H9 (cell line): Measurements from ENCODE around the gene UBALD2. TPM values are rescaled to one million over a fixed set of nuclear protein-coding genes. Genes with fewer than 3 reads are reported as not detected.
"Not testable (repeated sequence)": the region's sequence is repeated elsewhere in the genome, so short reads cannot be mapped to it uniquely, and the experiment has no call there.

ENCODE experiments used
- DNase-seq: peaks from one replicate; pipeline ENCODE4 v3.0.0-alpha.2; 2017
- H2AFZ ChIP-seq: one replicate; pipeline ENCODE4 v1.6.1; 2013; ENCODE audit warnings: mild to moderate bottlenecking, low read length, control low read depth, moderate library complexity
- H2AK5ac ChIP-seq: 2 replicates; pipeline ENCODE4 v1.6.1; 2013; ENCODE audit warnings: low read length, control low read depth, mixed read lengths; ENCODE audit not compliant: insufficient read length
- H2BK120ac ChIP-seq: one replicate; pipeline ENCODE4 v1.6.1; 2013; ENCODE audit warnings: low read depth, mild to moderate bottlenecking, low read length, control low read depth, inconsistent platforms; ENCODE audit not compliant: poor library complexity, severe bottlenecking
- H2BK12ac ChIP-seq: 2 replicates; pipeline ENCODE4 v1.6.1; 2013; ENCODE audit warnings: low read length, control low read depth, mixed read lengths, low read depth; ENCODE audit not compliant: insufficient read length
- H2BK15ac ChIP-seq: 2 replicates; pipeline ENCODE4 v1.6.1; 2013; ENCODE audit warnings: low read depth, low read length, control low read depth
- H2BK20ac ChIP-seq: one replicate; pipeline ENCODE4 v1.6.1; 2013; ENCODE audit warnings: low read depth, mild to moderate bottlenecking, low read length, control low read depth, inconsistent platforms; ENCODE audit not compliant: poor library complexity, severe bottlenecking
- H2BK5ac ChIP-seq: 2 replicates; pipeline ENCODE4 v1.6.1; 2013; ENCODE audit warnings: low read length, control low read depth, mixed read lengths; ENCODE audit not compliant: insufficient read length
- H3K14ac ChIP-seq: 2 replicates; pipeline ENCODE4 v1.6.1; 2013; ENCODE audit warnings: low read length, control low read depth; ENCODE audit not compliant: insufficient read depth
- H3K18ac ChIP-seq: 2 replicates; pipeline ENCODE4 v1.6.1; 2013; ENCODE audit warnings: low read depth, mild to moderate bottlenecking, mixed read lengths, low read length, control low read depth; ENCODE audit not compliant: insufficient read length
- H3K23ac ChIP-seq: 2 replicates; pipeline ENCODE4 v1.6.1; 2013; ENCODE audit warnings: low read length, control low read depth, mixed read lengths, low read depth; ENCODE audit not compliant: insufficient read length
- H3K23me2 ChIP-seq: 2 replicates; pipeline ENCODE4 v1.6.1; 2013; ENCODE audit warnings: low read depth, mild to moderate bottlenecking, mixed read lengths, low read length, control low read depth; ENCODE audit not compliant: insufficient read length, poor library complexity, severe bottlenecking
- H3K27ac ChIP-seq: 2 replicates; pipeline ENCODE4 v1.5.1; 2013; ENCODE audit warnings: low read length, control low read depth, mixed read lengths, low read depth; ENCODE audit not compliant: insufficient read length
- H3K27me3 ChIP-seq: 2 replicates; pipeline ENCODE4 v1.6.1; 2013; ENCODE audit warnings: low read length, control low read depth, inconsistent platforms; ENCODE audit not compliant: insufficient read depth
- H3K4ac ChIP-seq: 2 replicates; pipeline ENCODE4 v1.6.1; 2013; ENCODE audit warnings: low read depth, mild to moderate bottlenecking, control low read depth, inconsistent platforms, low read length, moderate library complexity
- H3K4me1 ChIP-seq: 2 replicates; pipeline ENCODE4 v1.6.1; 2013; ENCODE audit warnings: low read length, control low read depth, inconsistent platforms; ENCODE audit not compliant: insufficient read depth
- H3K4me2 ChIP-seq: 2 replicates; pipeline ENCODE4 v1.6.1; 2013; ENCODE audit warnings: low read length, control low read depth, mixed read lengths; ENCODE audit not compliant: insufficient read length, insufficient read depth
- H3K56ac ChIP-seq: 2 replicates; pipeline ENCODE4 v1.6.1; 2013; ENCODE audit warnings: low read depth, mild to moderate bottlenecking, mixed read lengths, low read length, control low read depth; ENCODE audit not compliant: insufficient read length
- H3K79me1 ChIP-seq: 2 replicates; pipeline ENCODE4 v1.6.1; 2013; ENCODE audit warnings: low read depth, mild to moderate bottlenecking, moderate library complexity, low read length, control low read depth, inconsistent platforms; ENCODE audit not compliant: insufficient read depth, poor library complexity, severe bottlenecking
- H3K79me2 ChIP-seq: 2 replicates; pipeline ENCODE4 v1.6.1; 2013; ENCODE audit warnings: low read length, control low read depth, inconsistent platforms; ENCODE audit not compliant: insufficient read depth
- H3K9ac ChIP-seq: 2 replicates; pipeline ENCODE4 v1.6.1; 2013; ENCODE audit warnings: low read length, control low read depth, mixed read lengths; ENCODE audit not compliant: insufficient read length; ENCODE audit errors: extremely low read depth
- H3K9me3 ChIP-seq: one replicate; pipeline ENCODE4 v1.6.1; 2013; ENCODE audit warnings: low read depth, low read length, inconsistent platforms; ENCODE audit not compliant: control insufficient read depth
- H3T11ph ChIP-seq: one replicate; pipeline ENCODE4 v1.6.1; 2013; ENCODE audit warnings: mild to moderate bottlenecking, low read length, control low read depth, inconsistent platforms
- H4K20me1 ChIP-seq: one replicate; pipeline ENCODE4 v1.6.1; 2013; ENCODE audit not compliant: control insufficient read depth, insufficient read length, insufficient read depth
- H4K5ac ChIP-seq: 2 replicates; pipeline ENCODE4 v1.6.1; 2013; ENCODE audit warnings: low read depth, mild to moderate bottlenecking, mixed read lengths, low read length, control low read depth; ENCODE audit not compliant: insufficient read length
- H4K8ac ChIP-seq: replicated peaks from 2 replicates; pipeline ENCODE4 v1.6.1; 2013; ENCODE audit warnings: low read length, control low read depth, mixed read lengths, low read depth; ENCODE audit not compliant: insufficient read length
- H4K91ac ChIP-seq: 2 replicates; pipeline ENCODE4 v1.6.1; 2013; ENCODE audit warnings: low read depth, mild to moderate bottlenecking, moderate library complexity, mixed read lengths, low read length, control low read depth; ENCODE audit not compliant: insufficient read length
- H3K27ac Mint-ChIP-seq, 3 experiments: 2 replicates in 2 of 3; 3 replicates in 1 of 3; pipeline ENCODE4 v1.8.0; 2020 to 2021; ENCODE audit warnings: mixed read lengths in 3 of 3, mild to moderate bottlenecking in 1 of 3, moderate library complexity in 1 of 3
- H3K27me3 Mint-ChIP-seq: 2 replicates; pipeline ENCODE4 v1.8.0; 2021; ENCODE audit warnings: low read depth, mild to moderate bottlenecking, moderate library complexity, mixed read lengths
- H3K36me3 Mint-ChIP-seq, 3 experiments: 2 replicates in 2 of 3; 3 replicates in 1 of 3; pipeline ENCODE4 v1.8.0; 2020 to 2021; ENCODE audit warnings: low read depth in 3 of 3, mixed read lengths in 3 of 3; ENCODE audit not compliant: insufficient read depth in 1 of 3
- H3K4me1 Mint-ChIP-seq, 2 experiments: 2 replicates each; pipeline ENCODE4 v1.8.0; 2020; ENCODE audit warnings: mixed read lengths in 2 of 2
- H3K4me3 Mint-ChIP-seq, 2 experiments: 2 replicates in 1 of 2; 3 replicates in 1 of 2; pipeline ENCODE4 v1.8.0; 2020 to 2021; ENCODE audit warnings: mild to moderate bottlenecking in 2 of 2, mixed read lengths in 2 of 2, moderate library complexity in 1 of 2
- H3K9me3 Mint-ChIP-seq, 2 experiments: 2 replicates in 1 of 2; 3 replicates in 1 of 2; pipeline ENCODE4 v1.8.0; 2020; ENCODE audit warnings: mild to moderate bottlenecking in 2 of 2, mixed read lengths in 2 of 2, moderate library complexity in 1 of 2
- CTCF ChIP-seq: fragments of 200-600 bp; sonication (generic); conservative IDR thresholded peaks from 3 replicates; pipeline ENCODE4 v1.8.0; 2021; ENCODE audit warnings: antibody characterized with exemption, mild to moderate bottlenecking
- WGBS: extraction: QIAGEN DNeasy Blood & Tissue Kit; methylation state at CpG from one replicate; pipeline ENCODE4 v1.1.7; 2013; ENCODE audit warnings: missing lambda C conversion rate, low lambda C conversion rate, mixed read lengths; ENCODE audit not compliant: insufficient read length; ENCODE audit errors: extremely low coverage; 5-methylcytosine and 5-hydroxymethylcytosine counted together
- total RNA-seq: library from RNA; stranded (reverse); gene quantifications from 2 replicates; pipeline ENCODE4 v1.2.1, GENCODE V29; 2021

The UBALD2 gene
- total RNA-seq, 1 experiment from 2014 or later: 25.8 TPM

GRCh38 chr17:76252040-76252954 is 12.9 kb upstream of the UBALD2 start:
- no peak for TF ChIP-seq CTCF
- H4K8ac ChIP-seq: no peak overlapping the region
- H4K5ac ChIP-seq: no peak overlapping the region
- Mint-ChIP-seq H3K4me3 (no peak overlapping the region; a peak in 1 of 5 replicates), H3K27ac (no peak overlapping the region), H3K9me3 (peaks cover 0 to 2% of the 10 kb centered on the region in 2 experiments; a peak in 1 of 5 replicates), H3K27me3 (no peaks in the 10 kb centered on the region; the same call in none of the 2 replicates), H3K36me3 (peaks cover 0 to 3% (median 0%) of the 10 kb centered on the region in 3 experiments; a peak in 1 of 7 replicates), H3K4me1 (peaks cover 3% of the 10 kb centered on the region in 2 experiments; a peak in 1 of 4 replicates)
- no peak overlapping the region for H2BK15ac ChIP-seq
- WGBS: no CpG with 5 or more reads among the region's 11 CpGs
- H3K23me2 ChIP-seq: no peaks in the 10 kb centered on the region
- no peak overlapping the region for H2BK120ac ChIP-seq
- H2AFZ ChIP-seq: no peak overlapping the region
- no peaks in the 10 kb centered on the region for H3K79me1 ChIP-seq
- no peak overlapping the region for H3K27ac ChIP-seq
- H3K18ac ChIP-seq: no peak overlapping the region
- H3K56ac ChIP-seq: no peak overlapping the region
- H4K91ac ChIP-seq: no peak overlapping the region
- H3K9me3 ChIP-seq: no peaks in the 10 kb centered on the region
- no peak for DNase-seq
- no peak overlapping the region for H2AK5ac ChIP-seq
- no peak overlapping the region for H3T11ph ChIP-seq
- no peak overlapping the region for H3K9ac ChIP-seq
- no peaks in the 10 kb centered on the region for H3K4me1 ChIP-seq
- H3K14ac ChIP-seq: no peak overlapping the region
- no peaks in the 10 kb centered on the region for H3K79me2 ChIP-seq
- H2BK20ac ChIP-seq: no peak overlapping the region
- H2BK12ac ChIP-seq: no peak overlapping the region
- no peak overlapping the region for H3K4me2 ChIP-seq
- no peak overlapping the region for H2BK5ac ChIP-seq
- no peak overlapping the region for H3K4ac ChIP-seq
- no peaks in the 10 kb centered on the region for H4K20me1 ChIP-seq
- no peaks in the 10 kb centered on the region for H3K27me3 ChIP-seq
- no peak overlapping the region for H3K23ac ChIP-seq

- H3K4me1 ChIP-seq, H2BK20ac ChIP-seq, H3K4me2 ChIP-seq, H3K23ac ChIP-seq, H2AFZ ChIP-seq, H3K36me3 Mint-ChIP-seq, H4K5ac ChIP-seq, H3K9me3 Mint-ChIP-seq, H3K18ac ChIP-seq, H3K4ac ChIP-seq, H3T11ph ChIP-seq, H3K9me3 ChIP-seq, H2BK120ac ChIP-seq, H3K79me2 ChIP-seq, H4K20me1 ChIP-seq, H3K56ac ChIP-seq, DNase-seq, H3K27ac Mint-ChIP-seq, H2BK12ac ChIP-seq, H2BK5ac ChIP-seq, H3K14ac ChIP-seq, H3K27me3 Mint-ChIP-seq, H3K4me3 Mint-ChIP-seq, H3K4me1 Mint-ChIP-seq, H3K9ac ChIP-seq, H2AK5ac ChIP-seq, H3K27ac ChIP-seq, H2BK15ac ChIP-seq, H3K79me1 ChIP-seq, H3K27me3 ChIP-seq, H4K8ac ChIP-seq, H4K91ac ChIP-seq, H3K23me2 ChIP-seq: not testable (repeated sequence)
- no CpG with 5 or more reads among the region's 23 CpGs for WGBS
These were observed 12.0 kb upstream of the UBALD2 start for GRCh38 chr17:76252967-76253766.
